GM12875 (cell line): ENCODE measurements around the gene CLEC16A.

Experiments
- H3K4me3 ChIP-seq: one replicate; pipeline ENCODE4 v1.5.1; 2011; ENCODE audit warnings: low read depth, low read length, control low read depth
- CTCF ChIP-seq: IDR thresholded peaks from 2 replicates; pipeline ENCODE4 v1.5.1; 2011; ENCODE audit warnings: low read depth, mild to moderate bottlenecking, control low read depth, inconsistent platforms, low read length, moderate library complexity, borderline replicate concordance; ENCODE audit not compliant: insufficient read depth

Gene CLEC16A

DNA sequence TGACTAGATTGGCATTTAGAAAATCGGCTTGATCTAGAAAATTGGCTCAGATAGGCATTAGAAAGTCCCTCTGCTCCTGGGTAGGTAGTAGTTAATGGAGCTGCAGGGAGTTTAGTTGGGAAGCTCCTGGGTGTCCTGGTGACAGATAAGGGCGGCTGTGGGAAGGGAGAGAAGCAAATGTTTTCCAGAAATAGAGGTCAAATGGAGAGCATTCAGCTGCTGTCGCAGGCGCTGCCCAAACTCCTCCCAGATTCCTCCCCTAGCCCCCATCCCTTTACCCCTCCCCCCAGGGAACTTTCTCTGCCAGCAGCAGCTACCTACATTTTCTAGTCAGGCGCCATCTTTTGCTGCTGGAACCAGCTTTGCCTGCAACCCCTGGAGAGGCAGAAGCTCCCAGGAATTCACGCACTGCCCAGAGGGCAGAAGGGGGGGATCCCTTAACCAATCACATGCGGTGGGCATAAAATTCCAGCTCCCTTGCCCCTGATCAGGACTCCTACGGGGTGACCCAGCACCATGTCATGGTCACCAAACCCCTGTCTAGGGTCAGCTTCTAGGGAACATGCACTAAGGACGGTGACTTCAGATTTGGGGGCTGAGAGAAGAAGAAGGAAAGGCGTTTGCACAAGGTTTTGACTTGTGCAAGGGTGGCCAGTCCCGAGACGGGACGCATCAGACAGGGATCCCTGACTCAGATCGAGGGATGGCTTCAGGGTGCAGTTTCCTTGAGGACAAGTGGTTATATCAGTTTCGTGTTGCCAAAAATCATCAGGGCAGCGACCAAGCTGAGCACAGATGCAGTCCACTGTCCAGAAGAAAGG lies 267.8 kb downstream of the CLEC16A start:
- no peak for TF ChIP-seq CTCF
- H3K4me3 ChIP-seq = no peak overlapping the region

GRCh38 chr16:11212798-11213196 lies 268.4 kb downstream of the CLEC16A start:
- no peak for TF ChIP-seq CTCF
- H3K4me3 ChIP-seq = no peak overlapping the region

- no peak for TF ChIP-seq CTCF
- H3K4me3 ChIP-seq = no peak overlapping the region
Observed at GRCh38 chr16:11213373-11213772, 269.0 kb downstream of the CLEC16A start.

DNA sequence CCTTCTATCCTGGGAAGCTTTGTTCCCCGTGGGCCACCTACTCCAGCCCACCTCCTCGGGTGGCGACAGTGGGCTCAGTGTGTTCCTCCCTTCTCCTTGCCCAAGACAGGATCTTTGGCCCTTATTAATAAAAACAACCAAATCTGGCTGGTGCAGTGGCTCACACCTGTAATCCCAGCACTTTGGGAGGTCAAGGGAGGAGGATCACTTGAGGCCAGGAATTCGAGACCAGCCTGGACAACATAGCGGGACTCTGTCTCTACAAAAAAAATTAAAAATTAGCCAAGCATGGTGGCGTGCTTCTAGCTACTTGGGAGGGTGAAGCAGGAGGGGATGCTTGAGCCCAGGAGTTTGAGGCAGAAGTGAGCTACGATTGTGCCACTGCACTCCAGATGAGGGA lies 269.4 kb downstream of the CLEC16A start:
- TF ChIP-seq CTCF = no peak
- H3K4me3 ChIP-seq = no peak overlapping the region

GRCh38 chr16:11215935-11216556 lies 271.7 kb downstream of the CLEC16A start:
- TF ChIP-seq CTCF = no peak
- H3K4me3 ChIP-seq = no peak overlapping the region

DNA sequence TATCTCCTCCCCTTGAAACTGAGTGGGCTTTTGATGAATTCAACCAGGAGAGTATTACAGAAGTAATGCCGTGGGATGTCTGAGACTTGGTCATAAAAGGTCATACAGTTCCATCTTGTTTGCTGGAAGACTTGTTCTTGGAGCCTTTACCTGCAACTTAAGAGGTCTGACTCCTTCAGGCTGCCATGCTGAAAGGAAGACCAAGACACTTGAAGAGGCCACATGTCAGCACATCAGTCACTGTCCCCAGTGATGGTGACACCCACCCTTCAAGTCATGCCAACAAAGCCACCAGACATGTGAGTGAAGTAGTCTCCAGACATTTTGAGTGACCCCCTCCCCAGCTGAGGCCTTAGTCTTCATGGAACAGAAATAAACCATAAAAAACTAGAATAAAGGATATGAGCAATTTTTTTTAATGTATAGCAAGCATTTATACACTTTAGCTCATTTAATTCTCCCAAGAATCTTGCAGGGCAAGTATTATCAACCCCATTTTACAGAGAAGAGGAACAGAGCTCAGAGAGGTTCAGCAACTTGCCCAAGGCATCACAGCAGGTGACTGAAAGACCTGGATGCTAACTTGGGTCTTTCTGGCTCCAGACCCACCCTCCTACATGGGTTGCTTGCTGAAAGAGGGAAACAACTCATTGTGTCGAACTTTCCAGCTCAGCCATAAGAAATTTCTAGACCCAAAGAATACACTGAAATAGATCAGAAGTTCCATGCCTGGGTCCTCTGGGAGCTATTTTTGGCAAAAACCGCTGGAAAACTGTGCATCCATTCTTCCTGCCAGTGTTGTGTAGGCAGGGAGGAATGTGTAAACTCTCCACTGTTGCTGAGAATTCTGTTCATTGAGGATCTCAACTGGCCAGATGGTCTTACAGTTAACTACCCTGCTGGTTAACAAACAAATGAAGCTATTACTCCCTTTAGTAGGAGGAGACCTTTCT lies 273.6 kb downstream of the CLEC16A start:
- no peak for TF ChIP-seq CTCF

More for the DNA sequence above, 273.6 kb downstream of the CLEC16A start:
- H3K4me3 ChIP-seq = no peak overlapping the region
